Cardiac fibroblast (primary cell): ENCODE results near the gene PSMA5.
"Not testable (repeated sequence)": the region's sequence is repeated elsewhere in the genome, so short reads cannot be mapped to it uniquely, and the experiment has no call there.

Experiments
- DNase-seq, 2 donors: peaks; one replicate each; pipeline versions ENCODE4 v3.0.0 to v3.0.0-alpha.2; 2010; ENCODE audit warnings: low read depth in 2 of 2
- H3K4me3 ChIP-seq, 2 donors: replicated peaks in 1 of 2; 1 replicate in 1 of 2; 2 replicates in 1 of 2; pipeline ENCODE4 v1.5.1; 2011; ENCODE audit warnings: low read depth in 2 of 2, low read length in 2 of 2, mild to moderate bottlenecking in 2 of 2, moderate library complexity in 1 of 2
- CTCF ChIP-seq: IDR thresholded peaks from one replicate; pipeline ENCODE4 v1.5.1; 2011; ENCODE audit warnings: low read depth, mild to moderate bottlenecking, low read length, inconsistent platforms

Gene PSMA5

GRCh38 chr1:109396871-109397580, 29.2 kb downstream of the PSMA5 start:
- peak overlapping the region; percentile 32 to 60 for H3K4me3 ChIP-seq
- DNase-seq, result no peak
- no peak for TF ChIP-seq CTCF

- no peak for TF ChIP-seq CTCF
- peak overlapping the region in 1 of 2 donors; percentile 60 for H3K4me3 ChIP-seq
Measured at GRCh38 chr1:109396513-109396839, 29.8 kb downstream of the PSMA5 start.

GRCh38 chr1:109395602-109396512, 30.4 kb downstream of the PSMA5 start:
- peak; percentile 49 to 67 for DNase-seq
- peak overlapping the region in 1 of 2 donors; percentile 60 for H3K4me3 ChIP-seq
- TF ChIP-seq CTCF, result no peak

More at GRCh38 chr1:109396513-109396839, 29.8 kb downstream of the PSMA5 start:
- DNase-seq, result no peak

- not testable (repeated sequence) for DNase-seq, H3K4me3 ChIP-seq
Measured at GRCh38 chr1:109395282-109395599, 31.0 kb downstream of the PSMA5 start.

- DNase-seq, result no peak
- TF ChIP-seq CTCF, result no peak
Measured at GRCh38 chr1:109394591-109395281, 31.5 kb downstream of the PSMA5 start.

GRCh38 chr1:109393617-109394233, 32.5 kb downstream of the PSMA5 start:
- DNase-seq, result no peak
- TF ChIP-seq CTCF, result no peak
- H3K4me3 ChIP-seq, result no peak overlapping the region

More at GRCh38 chr1:109394591-109395281, 31.5 kb downstream of the PSMA5 start:
- H3K4me3 ChIP-seq, result no peak overlapping the region
